ENCODE results near the gene DOK4.

Gene DOK4

DNA sequence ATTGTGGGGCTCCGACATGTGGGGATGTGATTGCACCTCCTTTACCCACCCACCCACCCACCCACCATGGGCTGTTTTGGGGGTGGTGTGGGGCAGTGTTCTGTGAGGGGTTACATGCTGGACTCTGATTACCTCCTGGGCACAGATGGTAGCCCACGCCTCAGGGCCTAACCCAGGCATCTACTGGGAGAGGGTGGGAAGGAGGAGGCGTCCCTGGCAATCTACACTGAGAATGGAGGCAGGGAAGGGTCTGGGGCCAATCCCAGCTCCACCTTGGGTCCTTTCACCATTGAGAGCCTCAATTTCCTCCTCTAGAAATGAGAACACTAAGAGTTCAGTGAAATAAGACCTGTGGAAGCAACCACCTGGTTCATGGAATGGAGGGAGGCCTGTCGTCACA is 11.7 kb upstream of the DOK4 start:
- TF ChIP-seq, protein P1, sequence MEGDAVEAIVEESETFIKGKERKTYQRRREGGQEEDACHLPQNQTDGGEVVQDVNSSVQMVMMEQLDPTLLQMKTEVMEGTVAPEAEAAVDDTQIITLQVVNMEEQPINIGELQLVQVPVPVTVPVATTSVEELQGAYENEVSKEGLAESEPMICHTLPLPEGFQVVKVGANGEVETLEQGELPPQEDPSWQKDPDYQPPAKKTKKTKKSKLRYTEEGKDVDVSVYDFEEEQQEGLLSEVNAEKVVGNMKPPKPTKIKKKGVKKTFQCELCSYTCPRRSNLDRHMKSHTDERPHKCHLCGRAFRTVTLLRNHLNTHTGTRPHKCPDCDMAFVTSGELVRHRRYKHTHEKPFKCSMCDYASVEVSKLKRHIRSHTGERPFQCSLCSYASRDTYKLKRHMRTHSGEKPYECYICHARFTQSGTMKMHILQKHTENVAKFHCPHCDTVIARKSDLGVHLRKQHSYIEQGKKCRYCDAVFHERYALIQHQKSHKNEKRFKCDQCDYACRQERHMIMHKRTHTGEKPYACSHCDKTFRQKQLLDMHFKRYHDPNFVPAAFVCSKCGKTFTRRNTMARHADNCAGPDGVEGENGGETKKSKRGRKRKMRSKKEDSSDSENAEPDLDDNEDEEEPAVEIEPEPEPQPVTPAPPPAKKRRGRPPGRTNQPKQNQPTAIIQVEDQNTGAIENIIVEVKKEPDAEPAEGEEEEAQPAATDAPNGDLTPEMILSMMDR (IDR thresholded peaks at IDR 0.05) = no peak
- no peak for TF ChIP-seq ZFX (IDR thresholded peaks at IDR 0.05; ENCODE audit: borderline replicate concordance)
- no peak overlapping the region for H3K27ac ChIP-seq

DNA sequence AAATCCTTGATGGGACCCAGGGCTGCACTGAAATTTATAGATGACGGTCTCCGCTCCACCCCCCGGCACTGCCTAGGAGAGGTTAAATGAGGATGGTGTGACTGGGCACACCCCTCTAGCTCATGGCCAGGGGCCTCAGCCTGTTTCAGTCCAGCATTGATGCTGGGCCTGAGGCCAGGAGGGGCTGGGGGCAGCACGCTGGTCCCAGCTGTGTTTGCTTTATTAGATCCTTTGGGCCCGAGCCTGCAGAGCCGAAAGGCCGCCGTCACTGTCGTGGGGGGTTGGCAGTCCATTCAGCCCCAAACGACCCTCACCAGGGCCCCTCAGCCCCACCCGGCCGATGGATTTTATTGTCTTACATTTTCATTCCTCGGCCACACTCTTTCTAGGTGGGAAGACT is 10.8 kb upstream of the DOK4 start:
- no peak for TF ChIP-seq ZFX (IDR thresholded peaks at IDR 0.05; ENCODE audit: borderline replicate concordance)
- TF ChIP-seq, protein P1 (IDR thresholded peaks at IDR 0.05) = no peak
- H3K27ac ChIP-seq = no peak overlapping the region

DNA sequence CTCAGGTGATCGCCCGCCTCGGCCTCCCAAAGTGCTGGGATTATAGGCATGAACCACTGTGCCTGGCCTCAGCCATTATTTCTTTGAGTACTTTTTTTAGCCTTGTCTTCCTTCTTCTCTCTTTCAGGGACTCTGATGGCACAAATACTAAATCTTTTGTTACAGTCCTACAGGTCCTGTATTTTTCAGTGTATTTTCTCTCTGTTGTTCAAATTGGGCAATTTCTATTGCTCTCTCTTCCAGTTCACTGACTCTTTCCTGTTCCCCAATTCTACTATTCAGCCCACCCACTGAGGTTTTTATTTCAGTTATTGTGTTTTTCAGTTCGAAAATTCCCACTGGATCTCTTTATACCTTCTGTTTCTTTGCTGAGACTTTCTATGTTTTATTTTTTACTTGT is 7.5 kb upstream of the DOK4 start:
- TF ChIP-seq, protein P1 (IDR thresholded peaks at IDR 0.05) = no peak
- no peak for TF ChIP-seq ZFX (IDR thresholded peaks at IDR 0.05; ENCODE audit: borderline replicate concordance)
- no peak overlapping the region for H3K27ac ChIP-seq

DNA sequence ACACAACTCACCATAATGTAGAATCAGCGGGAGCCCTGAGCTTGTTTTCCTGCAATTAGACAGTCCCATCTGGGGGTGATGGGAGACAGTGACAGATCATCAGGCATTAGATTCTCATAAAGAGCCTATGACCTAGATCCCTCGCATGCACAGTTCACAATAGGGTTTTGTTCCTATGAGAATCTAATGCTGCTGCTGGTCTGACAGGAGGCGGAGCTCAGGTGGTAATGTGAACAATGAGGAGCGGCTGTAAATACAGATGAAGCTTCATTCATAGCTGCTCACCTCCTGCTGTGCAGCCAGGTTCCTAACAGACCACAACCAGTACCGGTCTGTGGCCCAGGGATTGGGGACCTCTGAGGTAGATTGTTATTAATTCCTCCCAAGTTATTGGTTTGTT is 2.9 kb upstream of the DOK4 start:
- TF ChIP-seq, protein P1 (IDR thresholded peaks at IDR 0.05) = no peak
- no peak for TF ChIP-seq ZFX (IDR thresholded peaks at IDR 0.05; ENCODE audit: borderline replicate concordance)
- H3K27ac ChIP-seq = no peak overlapping the region

DNA sequence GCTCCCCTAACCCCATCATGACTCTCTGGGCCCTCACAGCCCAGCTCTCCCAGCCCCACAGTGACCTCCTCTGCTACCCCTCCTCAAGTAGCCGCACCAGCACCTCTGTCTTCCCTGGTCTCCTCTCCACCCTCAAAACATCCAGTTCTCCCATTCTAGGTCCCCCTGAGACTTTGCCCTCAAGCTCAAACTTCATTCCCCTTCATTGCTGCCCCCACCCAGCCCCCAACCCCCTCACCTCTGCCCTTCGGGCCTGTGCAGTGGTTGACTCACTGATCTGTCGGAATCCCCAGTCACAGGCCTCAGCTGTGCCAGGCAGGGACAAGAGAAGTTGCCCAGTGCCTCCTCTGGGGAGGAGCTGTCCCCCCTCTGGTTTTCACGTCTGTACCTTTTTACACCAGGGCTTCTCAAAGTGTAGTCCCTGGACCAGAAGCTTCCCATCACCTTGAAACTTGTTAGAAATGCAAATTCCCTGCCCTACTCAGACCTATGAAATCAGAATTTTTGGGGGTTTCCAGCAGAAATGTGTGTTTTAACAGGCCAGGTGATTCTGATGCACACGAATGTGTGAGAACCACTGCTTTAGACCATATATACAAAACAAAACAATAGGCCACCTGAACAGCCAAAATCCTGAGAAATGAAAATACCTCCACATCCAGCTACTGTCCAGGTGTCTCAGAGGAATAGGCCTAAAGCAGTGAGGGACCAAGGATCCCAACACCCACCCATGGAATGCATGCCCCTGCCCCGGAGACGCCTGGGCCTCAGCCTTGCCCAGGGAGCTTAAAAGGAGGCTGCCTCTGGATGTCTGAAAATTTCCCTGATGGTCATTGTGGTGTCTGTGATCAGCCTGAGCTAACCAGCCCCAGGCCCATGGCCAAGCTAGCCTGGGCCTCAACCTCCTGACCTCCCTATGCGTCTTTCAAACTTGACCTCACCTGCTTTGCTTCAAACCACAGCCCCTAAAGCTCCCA is 853 bp upstream of the DOK4 start:
- TF ChIP-seq, protein P1 (IDR thresholded peaks at IDR 0.05) = no peak
- no peak for TF ChIP-seq ZFX (IDR thresholded peaks at IDR 0.05; ENCODE audit: borderline replicate concordance)
- no peak overlapping the region for H3K27ac ChIP-seq

DNA sequence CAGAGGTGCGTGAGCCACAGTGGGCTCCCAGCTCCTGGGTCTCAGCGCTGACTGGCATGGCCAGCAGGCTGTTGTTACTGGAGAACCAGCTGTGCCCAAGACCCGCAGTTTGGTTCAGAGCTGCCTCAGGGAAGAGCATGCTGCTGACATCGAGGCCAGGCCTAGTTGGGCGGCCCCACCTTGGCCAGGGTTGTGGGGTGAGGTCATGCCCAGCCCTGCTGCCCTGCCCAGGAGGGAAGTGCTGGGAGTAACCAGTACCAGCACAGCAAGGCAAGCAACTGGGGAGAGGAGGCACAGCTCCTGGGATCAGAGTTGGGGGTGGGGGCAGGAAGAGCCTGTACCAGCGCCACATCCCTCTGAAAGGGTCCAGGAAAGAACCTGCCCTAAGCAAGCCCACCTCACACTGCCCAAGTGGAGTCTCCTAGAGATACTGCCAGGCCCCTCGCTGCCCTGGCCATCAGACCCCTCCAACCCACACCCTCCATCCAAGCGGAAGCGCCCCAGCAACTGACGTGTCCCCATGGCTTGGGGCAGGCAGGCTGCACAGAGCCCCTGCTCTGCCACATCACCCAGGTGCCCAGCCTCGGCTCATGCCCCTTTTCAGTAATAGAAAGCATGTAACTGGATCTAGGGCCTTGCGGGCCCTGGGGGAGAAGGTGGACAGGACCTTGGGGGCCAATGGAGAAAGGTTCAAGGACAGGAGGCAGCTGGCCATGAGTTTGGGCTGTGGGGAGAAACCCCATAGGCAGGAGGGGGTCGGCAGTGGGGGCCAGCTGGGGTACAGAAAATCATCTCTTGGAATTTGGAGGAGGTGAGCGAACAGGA is 990 bp downstream of the DOK4 start:
- peak overlapping the region; percentile 80 for H3K27ac ChIP-seq

More for the DNA sequence above, 990 bp downstream of the DOK4 start:
- no peak for TF ChIP-seq ZFX (IDR thresholded peaks at IDR 0.05; ENCODE audit: borderline replicate concordance)
- TF ChIP-seq, protein P1 (IDR thresholded peaks at IDR 0.05) = no peak

All from 22Rv1 (cell line).